Middle frontal gyrus (tissue), 1 donor: ENCODE results near the gene GLRX2.
A peak's percentile ranks its signal among the peaks of the same experiment; 100 is the strongest.
"Not testable (repeated sequence)": the region's sequence is repeated elsewhere in the genome, so short reads cannot be mapped to it uniquely, and the experiment has no call there.

Source experiments
- DNase-seq: peaks from one replicate; pipeline ENCODE4 v3.0.0-alpha.2; 2015; ENCODE audit warnings: low spot score; ENCODE audit errors: extremely low spot score

Gene GLRX2

GRCh38 chr1:193066606-193067005 is 38.6 kb downstream of the GLRX2 start:
- DNase-seq: no peak

GRCh38 chr1:193065954-193066353 is 39.3 kb downstream of the GLRX2 start:
- DNase-seq: no peak

- no peak for DNase-seq
These were observed 42.3 kb downstream of the GLRX2 start for GRCh38 chr1:193062698-193063463.

GRCh38 chr1:193060938-193061337 is 44.3 kb downstream of the GLRX2 start:
- no peak for DNase-seq

- no peak for DNase-seq
These were observed 44.8 kb downstream of the GLRX2 start for GRCh38 chr1:193060406-193060805.

- DNase-seq: no peak
These were observed 45.2 kb downstream of the GLRX2 start for GRCh38 chr1:193060115-193060403.

GRCh38 chr1:193059282-193060114 is 45.7 kb downstream of the GLRX2 start, which contains the start of the genes RO60 and UCHL5:
Gene RO60, plus strand, starts transcription at chr1:193059612. Its CDS starts 9,443 bp downstream, at chr1:193069055.
Gene UCHL5, minus strand, starts transcription at chr1:193059360. Its CDS starts 100 bp downstream, at chr1:193059260.
- peak; percentile 95 for DNase-seq

- no peak for DNase-seq
These were observed 46.5 kb downstream of the GLRX2 start for GRCh38 chr1:193058529-193059281.

GRCh38 chr1:193054169-193054675 is 51.0 kb downstream of the GLRX2 start:
- no peak for DNase-seq

- not testable (repeated sequence) for DNase-seq
These were observed 56.3 kb downstream of the GLRX2 start for GRCh38 chr1:193048913-193049312.
